NCI-H526 (cell line): ENCODE measurements around the gene WTIP.
"Not testable (repeated sequence)": the region's sequence is repeated elsewhere in the genome, so short reads cannot be mapped to it uniquely, and the experiment has no call there.

Experiments
- DNase-seq, 2 experiments: peaks; one replicate each; lab custom pipeline; 2025; lab: John Stamatoyannopoulos, UW

The WTIP gene

GRCh38 chr19:34478496-34478895 lies 3.1 kb upstream of the WTIP start:
- DNase-seq: not testable (repeated sequence)

GRCh38 chr19:34479396-34479795 lies 2.2 kb upstream of the WTIP start:
- no peak for DNase-seq

GRCh38 chr19:34480491-34480890 lies 1.1 kb upstream of the WTIP start:
- no peak for DNase-seq

GRCh38 chr19:34481861-34482379 lies 362 bp downstream of the WTIP start:
- peak in 1 of 2 experiments; percentile 59 for DNase-seq

GRCh38 chr19:34482380-34483250 lies 1.1 kb downstream of the WTIP start:
- peak in 1 of 2 experiments; percentile 65 for DNase-seq

- DNase-seq: no peak
Observed at GRCh38 chr19:34484328-34484727, 2.8 kb downstream of the WTIP start.

- DNase-seq: no peak
Observed at GRCh38 chr19:34485831-34486230, 4.3 kb downstream of the WTIP start.

- no peak for DNase-seq
Observed at GRCh38 chr19:34487651-34488051, 6.1 kb downstream of the WTIP start.

- DNase-seq: no peak
Observed at GRCh38 chr19:34489175-34489574, 7.6 kb downstream of the WTIP start.

GRCh38 chr19:34490141-34490766 lies 8.7 kb downstream of the WTIP start:
- no peak for DNase-seq

GRCh38 chr19:34493038-34493648 lies 11.6 kb downstream of the WTIP start:
- no peak for DNase-seq

- DNase-seq: no peak
Observed at GRCh38 chr19:34493649-34494044, 12.1 kb downstream of the WTIP start.

GRCh38 chr19:34494601-34495000 lies 13.0 kb downstream of the WTIP start:
- no peak for DNase-seq

GRCh38 chr19:34495416-34495815 lies 13.9 kb downstream of the WTIP start:
- no peak for DNase-seq

GRCh38 chr19:34497112-34497805 lies 15.7 kb downstream of the WTIP start:
- no peak for DNase-seq

- no peak for DNase-seq
Observed at GRCh38 chr19:34499155-34499834, 17.7 kb downstream of the WTIP start.

GRCh38 chr19:34500656-34501120 lies 19.1 kb downstream of the WTIP start:
- no peak for DNase-seq

GRCh38 chr19:34501339-34502320 lies 20.1 kb downstream of the WTIP start:
- peak; percentile 78 to 97 for DNase-seq

GRCh38 chr19:34502582-34503411 lies 21.2 kb downstream of the WTIP start:
- DNase-seq: no peak
